OCI-LY1 (cell line): ENCODE data around the gene TNIP2.
A peak's percentile ranks its signal among the peaks of the same experiment; 100 is the strongest.

Source experiments
- H2AFZ ChIP-seq: fragments of 200-600 bp; sonication (generic), shearing (Covaris generic); 2 replicates; pipeline ENCODE4 v1.6.0; 2014; ENCODE audit warnings: antibody characterized with exemption, mild to moderate bottlenecking, low read length
- H3F3A ChIP-seq: fragments of 200-600 bp; sonication (generic), shearing (Covaris generic); 2 replicates; pipeline ENCODE4 v1.6.0; 2014; ENCODE audit warnings: mild to moderate bottlenecking, antibody characterized with exemption, low read length, moderate library complexity; ENCODE audit not compliant: insufficient read depth
- H3K27ac ChIP-seq: fragments of 200-600 bp; sonication (generic); 2 replicates; pipeline ENCODE4 v1.5.1; 2014; ENCODE audit warnings: low read length, mixed run types, mild to moderate bottlenecking, low read depth; ENCODE audit not compliant: poor library complexity, severe bottlenecking
- H3K27me3 ChIP-seq: fragments of 200-600 bp; sonication (generic); 2 replicates; pipeline ENCODE4 v1.6.0; 2014; ENCODE audit warnings: antibody characterized with exemption, mild to moderate bottlenecking, low read length, moderate library complexity; ENCODE audit not compliant: insufficient read depth
- H3K36me3 ChIP-seq: fragments of 200-600 bp; sonication (generic); 2 replicates; pipeline ENCODE4 v1.6.1; 2014; ENCODE audit warnings: mild to moderate bottlenecking, antibody characterized with exemption, low read length, moderate library complexity, mixed read lengths; ENCODE audit not compliant: insufficient read depth
- H3K4me1 ChIP-seq: fragments of 200-600 bp; sonication (generic); 2 replicates; pipeline ENCODE4 v1.5.1; 2014; ENCODE audit warnings: mild to moderate bottlenecking, low read length, moderate library complexity; ENCODE audit not compliant: insufficient read depth, severe bottlenecking
- H3K4me2 ChIP-seq: fragments of 200-600 bp; sonication (generic), shearing (Covaris generic); 2 replicates; pipeline ENCODE4 v1.6.1; 2014; ENCODE audit warnings: low read length
- H3K4me3 ChIP-seq: fragments of 200-600 bp; sonication (generic); 2 replicates; pipeline ENCODE4 v1.5.1; 2014; ENCODE audit warnings: low read length, low read depth, mild to moderate bottlenecking, mixed read lengths; ENCODE audit not compliant: poor library complexity, severe bottlenecking
- H3K79me2 ChIP-seq: fragments of 200-600 bp; shearing (Covaris generic); 2 replicates; pipeline ENCODE4 v1.6.1; 2016; ENCODE audit warnings: mixed run types, low read length, mixed read lengths; ENCODE audit not compliant: insufficient read depth
- H3K9ac ChIP-seq: fragments of 200-600 bp; sonication (generic), shearing (Covaris generic); 2 replicates; pipeline ENCODE4 v1.6.1; 2014; ENCODE audit warnings: mild to moderate bottlenecking, low read length, mixed read lengths
- H3K9me2 ChIP-seq: fragments of 200-600 bp; sonication (generic), shearing (Covaris generic); 2 replicates; pipeline ENCODE4 v1.6.1; 2014; ENCODE audit warnings: low read depth, mild to moderate bottlenecking, low read length, mixed read lengths
- H3K9me3 ChIP-seq: fragments of 200-600 bp; shearing (Covaris generic); 2 replicates; pipeline ENCODE4 v1.6.1; 2014; ENCODE audit warnings: low read length, mixed read lengths
- H4K20me1 ChIP-seq: fragments of 200-600 bp; sonication (generic), shearing (Covaris generic); 2 replicates; pipeline ENCODE4 v1.6.0; 2016; ENCODE audit warnings: mild to moderate bottlenecking, low read length; ENCODE audit not compliant: insufficient read depth
- EZH2 ChIP-seq: fragments of 200-600 bp; sonication (generic), shearing (Covaris generic); IDR thresholded peaks from 2 replicates; pipeline ENCODE4 v1.8.0; 2017; ENCODE audit warnings: borderline replicate concordance, mixed run types, mild to moderate bottlenecking, antibody characterized with exemption, low read length, moderate library complexity, mixed read lengths
- TF ChIP-seq, protein P1 (sequence below): fragments of 200-600 bp; sonication (generic), shearing (Covaris generic); IDR thresholded peaks from 2 replicates; pipeline ENCODE4 v1.5.1; 2017; ENCODE audit warnings: mild to moderate bottlenecking, antibody characterized with exemption, low read length, moderate library complexity, mixed read lengths

Gene TNIP2

DNA sequence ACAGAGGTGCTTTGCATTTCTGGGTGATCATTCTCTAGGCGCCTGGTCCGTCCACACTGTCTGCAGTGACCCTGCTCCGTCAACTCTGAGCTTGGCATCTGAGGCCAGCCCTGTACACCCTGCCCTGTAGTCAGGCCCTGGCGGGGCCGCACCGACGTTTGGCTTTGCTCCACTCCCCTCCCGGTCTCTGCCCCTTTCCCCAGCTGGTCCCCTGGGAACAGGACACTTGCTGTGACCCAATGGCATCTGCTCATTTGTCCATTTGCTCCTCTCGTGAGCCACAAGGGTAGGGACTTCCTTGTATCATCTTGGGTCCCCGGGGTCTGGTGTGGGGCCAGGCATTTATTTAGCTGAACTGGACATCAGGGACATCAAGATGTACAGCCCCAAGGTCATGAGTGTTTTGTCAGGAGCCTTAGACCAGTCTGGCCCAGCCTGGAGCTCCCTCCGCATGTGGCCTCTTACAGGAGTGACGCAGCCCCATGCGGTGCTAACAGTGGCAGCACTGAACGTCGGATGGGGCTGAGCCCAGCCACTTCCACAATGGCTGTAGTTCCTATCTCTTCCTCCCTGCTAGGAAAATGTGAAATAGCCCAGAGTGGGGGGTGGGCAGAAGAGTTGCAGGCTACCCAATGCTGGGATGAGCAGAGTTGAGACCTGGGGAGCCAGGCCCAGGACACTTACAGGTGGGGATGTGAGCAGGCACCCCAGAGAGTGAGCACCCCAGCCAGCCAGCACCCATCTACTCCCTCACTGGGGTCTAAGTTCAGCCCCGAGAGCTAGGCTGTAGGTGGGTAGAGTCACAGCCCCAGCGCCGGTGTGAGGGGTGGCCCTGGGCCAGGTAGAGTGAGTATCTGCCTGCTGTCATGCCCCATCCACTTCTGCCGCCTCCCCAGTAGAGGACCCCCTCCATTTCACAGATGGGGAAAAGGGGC lies 34.7 kb upstream of the TNIP2 start:
- Histone ChIP-seq H2AFZ (no peak overlapping the region), H4K20me1 (no peaks in the 10 kb centered on the region), H3K4me2 (no peak overlapping the region), H3K9me3 (no peaks in the 10 kb centered on the region), H3K4me1 (peaks cover 23% of the 10 kb centered on the region), H3K36me3 (no peaks in the 10 kb centered on the region), H3K4me3 (no peak overlapping the region), H3F3A (no peaks in the 10 kb centered on the region), H3K9ac (no peak overlapping the region), H3K27ac (no peak overlapping the region), H3K79me2 (no peaks in the 10 kb centered on the region), H3K27me3 (no peaks in the 10 kb centered on the region), H3K9me2 (no peaks in the 10 kb centered on the region)
- TF ChIP-seq, protein P1, sequence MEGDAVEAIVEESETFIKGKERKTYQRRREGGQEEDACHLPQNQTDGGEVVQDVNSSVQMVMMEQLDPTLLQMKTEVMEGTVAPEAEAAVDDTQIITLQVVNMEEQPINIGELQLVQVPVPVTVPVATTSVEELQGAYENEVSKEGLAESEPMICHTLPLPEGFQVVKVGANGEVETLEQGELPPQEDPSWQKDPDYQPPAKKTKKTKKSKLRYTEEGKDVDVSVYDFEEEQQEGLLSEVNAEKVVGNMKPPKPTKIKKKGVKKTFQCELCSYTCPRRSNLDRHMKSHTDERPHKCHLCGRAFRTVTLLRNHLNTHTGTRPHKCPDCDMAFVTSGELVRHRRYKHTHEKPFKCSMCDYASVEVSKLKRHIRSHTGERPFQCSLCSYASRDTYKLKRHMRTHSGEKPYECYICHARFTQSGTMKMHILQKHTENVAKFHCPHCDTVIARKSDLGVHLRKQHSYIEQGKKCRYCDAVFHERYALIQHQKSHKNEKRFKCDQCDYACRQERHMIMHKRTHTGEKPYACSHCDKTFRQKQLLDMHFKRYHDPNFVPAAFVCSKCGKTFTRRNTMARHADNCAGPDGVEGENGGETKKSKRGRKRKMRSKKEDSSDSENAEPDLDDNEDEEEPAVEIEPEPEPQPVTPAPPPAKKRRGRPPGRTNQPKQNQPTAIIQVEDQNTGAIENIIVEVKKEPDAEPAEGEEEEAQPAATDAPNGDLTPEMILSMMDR: no peak
- TF ChIP-seq EZH2: no peak

- Histone ChIP-seq H3K9me3 (no peaks in the 10 kb centered on the region), H3K9ac (no peak overlapping the region), H3K27me3 (no peaks in the 10 kb centered on the region), H3K4me2 (no peak overlapping the region), H3F3A (no peaks in the 10 kb centered on the region), H3K27ac (no peak overlapping the region), H4K20me1 (no peaks in the 10 kb centered on the region), H2AFZ (no peak overlapping the region), H3K36me3 (no peaks in the 10 kb centered on the region), H3K9me2 (no peaks in the 10 kb centered on the region), H3K79me2 (no peaks in the 10 kb centered on the region), H3K4me3 (no peak overlapping the region), H3K4me1 (peaks cover 31% of the 10 kb centered on the region)
- TF ChIP-seq, protein P1: peak; percentile 18; the same call in 1 of the 2 replicates
- no peak for TF ChIP-seq EZH2
These were observed 33.9 kb upstream of the TNIP2 start for GRCh38 chr4:2789793-2790582.

DNA sequence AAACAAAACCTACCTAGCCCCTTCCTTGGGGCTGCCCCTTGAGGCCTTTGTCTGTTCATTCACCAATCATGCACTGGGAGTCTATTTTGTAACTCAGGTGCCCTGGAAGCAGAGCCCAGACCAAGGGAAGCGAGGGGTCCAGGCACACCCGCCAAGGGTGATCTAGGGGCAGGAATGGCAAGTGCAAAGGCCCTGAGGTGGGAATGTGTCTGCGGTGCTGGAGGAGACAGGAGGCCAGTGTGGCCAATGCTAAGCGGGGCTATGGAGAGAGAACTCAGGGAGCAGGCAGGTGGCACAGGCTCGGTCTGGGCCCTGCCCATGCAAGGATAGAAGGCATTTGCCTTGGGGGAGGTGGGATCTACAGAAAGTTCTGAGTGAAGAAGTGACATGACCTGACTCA lies 33.2 kb upstream of the TNIP2 start:
- Histone ChIP-seq H3K9me3 (no peaks in the 10 kb centered on the region), H3K4me2 (no peak overlapping the region), H3K9ac (no peak overlapping the region), H3K4me1 (peaks cover 31% of the 10 kb centered on the region), H4K20me1 (no peaks in the 10 kb centered on the region), H3K27me3 (no peaks in the 10 kb centered on the region), H3K9me2 (no peaks in the 10 kb centered on the region), H3K79me2 (no peaks in the 10 kb centered on the region), H3K27ac (no peak overlapping the region), H3F3A (no peaks in the 10 kb centered on the region), H3K4me3 (no peak overlapping the region), H2AFZ (no peak overlapping the region), H3K36me3 (no peaks in the 10 kb centered on the region)
- TF ChIP-seq, protein P1: no peak
- TF ChIP-seq EZH2: no peak
